CD4-positive, alpha-beta T cell treated with Interleukin-12 subunit alpha and Interleukin-12 subunit beta, for 1 hour (primary cell): ENCODE data around the gene GPER1.
A peak's percentile ranks its signal among the peaks of the same experiment; 100 is the strongest.

Experiments
- DNase-seq: peaks from one replicate; pipeline ENCODE4 v3.0.0-alpha.2; 2020

The GPER1 gene

GRCh38 chr7:1091644-1092027, 3.7 kb downstream of the GPER1 start:
- no peak for DNase-seq

DNA sequence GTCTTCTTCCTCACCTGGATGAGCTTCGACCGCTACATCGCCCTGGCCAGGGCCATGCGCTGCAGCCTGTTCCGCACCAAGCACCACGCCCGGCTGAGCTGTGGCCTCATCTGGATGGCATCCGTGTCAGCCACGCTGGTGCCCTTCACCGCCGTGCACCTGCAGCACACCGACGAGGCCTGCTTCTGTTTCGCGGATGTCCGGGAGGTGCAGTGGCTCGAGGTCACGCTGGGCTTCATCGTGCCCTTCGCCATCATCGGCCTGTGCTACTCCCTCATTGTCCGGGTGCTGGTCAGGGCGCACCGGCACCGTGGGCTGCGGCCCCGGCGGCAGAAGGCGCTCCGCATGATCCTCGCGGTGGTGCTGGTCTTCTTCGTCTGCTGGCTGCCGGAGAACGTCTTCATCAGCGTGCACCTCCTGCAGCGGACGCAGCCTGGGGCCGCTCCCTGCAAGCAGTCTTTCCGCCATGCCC, 4.3 kb downstream of the GPER1 start:
- DNase-seq: no peak

- no peak for DNase-seq
These were observed 5.0 kb downstream of the GPER1 start for GRCh38 chr7:1092806-1093501.

DNA sequence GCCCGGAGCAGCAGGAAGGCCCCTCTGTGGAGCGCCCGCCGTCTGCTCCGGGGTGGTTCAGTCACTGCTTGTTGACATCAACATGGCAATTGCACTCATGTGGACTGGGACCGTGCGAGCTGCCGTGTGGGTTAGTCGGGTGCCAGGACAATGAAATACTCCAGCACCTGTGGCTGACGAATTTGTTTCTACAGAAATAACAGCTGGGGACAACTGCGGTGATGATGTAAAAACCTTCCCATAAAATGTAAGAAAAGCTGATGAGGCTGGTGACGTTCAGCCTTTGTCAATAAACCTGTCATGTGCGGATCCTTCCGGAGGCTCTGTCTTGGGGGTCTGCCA, 5.6 kb downstream of the GPER1 start:
- DNase-seq: no peak

DNA sequence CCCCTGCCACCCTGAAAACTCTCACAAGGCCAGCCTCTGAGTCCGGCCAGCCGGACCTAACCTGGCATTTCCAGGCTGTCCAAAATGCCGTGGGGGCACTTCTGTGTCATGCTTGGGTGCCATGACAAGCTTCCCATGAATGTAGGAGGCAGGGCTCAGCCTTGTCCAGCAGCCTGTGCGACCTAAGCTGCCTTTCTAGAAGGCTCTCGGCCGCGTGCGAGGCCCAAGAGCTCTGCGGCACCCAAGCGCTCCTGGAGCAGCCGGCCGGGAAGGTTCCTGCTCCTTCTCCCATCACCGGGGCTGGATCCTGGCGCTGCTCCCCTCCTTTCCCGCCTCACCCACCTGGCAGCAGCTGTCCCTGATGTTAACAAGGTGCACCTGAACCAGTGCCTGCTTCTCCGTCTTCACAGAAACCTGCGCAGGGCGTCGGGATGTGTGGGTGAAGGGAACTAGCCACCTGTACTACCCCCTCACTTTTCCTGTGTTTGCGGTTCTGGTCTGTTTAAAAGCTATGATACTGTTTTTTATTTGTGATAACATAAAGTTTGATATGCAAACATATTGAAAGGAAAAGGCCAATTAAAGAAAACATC, 6.1 kb downstream of the GPER1 start:
- DNase-seq: no peak

GRCh38 chr7:1094870-1095269, 7.0 kb downstream of the GPER1 start:
- DNase-seq: no peak

- no peak for DNase-seq
These were observed 7.8 kb downstream of the GPER1 start for GRCh38 chr7:1095621-1096155.

DNA sequence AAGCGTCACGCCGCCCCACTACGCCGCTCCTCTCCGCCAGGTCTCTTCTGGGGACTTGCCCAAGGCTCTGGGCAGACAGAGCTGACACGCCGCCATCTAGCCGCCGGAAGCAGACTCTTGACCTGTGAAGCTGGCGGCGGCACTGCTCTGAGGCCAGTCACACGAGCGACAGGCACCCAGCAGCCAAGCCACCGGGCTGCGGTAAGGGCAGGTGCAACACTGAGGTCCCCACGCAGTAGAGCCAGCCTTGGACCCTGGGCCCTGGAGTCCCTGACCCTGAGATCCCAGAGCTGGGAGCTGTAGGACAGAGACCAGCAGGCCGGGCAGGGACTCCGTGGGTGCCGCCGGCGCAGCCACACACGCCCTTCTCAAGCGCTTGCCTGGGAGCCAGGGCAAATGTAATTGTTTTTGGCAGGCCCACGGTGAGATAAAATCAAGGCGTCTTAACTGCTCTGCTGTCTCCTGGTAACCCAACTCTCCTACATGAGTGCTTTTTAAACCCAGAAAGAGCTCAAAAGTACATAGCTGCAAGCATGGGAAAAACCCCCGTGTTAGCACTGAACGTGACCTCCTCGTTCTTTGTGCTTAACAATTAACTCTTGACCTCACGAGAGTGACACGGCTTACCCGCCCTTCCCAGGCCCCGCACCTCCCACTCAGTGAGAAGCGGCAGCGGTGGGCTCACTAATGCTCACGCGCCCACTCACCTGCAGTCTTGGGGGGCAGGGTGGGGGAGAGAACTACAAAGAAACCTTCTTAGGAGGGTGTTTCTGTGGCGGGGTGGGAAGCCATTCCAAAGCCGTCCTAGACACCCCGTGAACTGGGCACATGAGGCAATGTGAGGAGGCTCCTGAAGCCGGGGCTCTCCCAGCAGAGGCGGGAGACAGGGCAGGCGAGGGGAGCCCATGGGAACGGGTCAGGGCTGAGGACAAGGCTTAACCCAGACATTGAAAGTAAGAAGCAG, 8.5 kb downstream of the GPER1 start:
- no peak for DNase-seq

DNA sequence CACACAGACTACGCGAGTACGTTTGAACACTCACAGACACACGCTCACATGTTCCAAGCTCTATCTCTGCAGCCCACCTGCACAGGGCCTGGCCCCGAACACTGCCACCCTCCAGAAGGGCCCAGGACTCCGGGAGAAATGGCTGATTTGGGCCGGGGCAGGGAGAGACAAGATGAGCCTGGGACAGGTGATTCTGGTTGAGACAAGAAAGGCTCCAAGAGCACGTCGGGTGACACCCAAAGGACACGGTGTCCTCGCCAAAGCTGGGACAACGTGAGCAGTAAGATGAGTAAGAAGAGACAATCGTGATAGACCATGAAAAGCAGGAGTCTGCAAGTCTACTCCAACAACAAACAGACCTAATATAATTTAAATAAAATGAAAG, 9.2 kb downstream of the GPER1 start:
- no peak for DNase-seq

GRCh38 chr7:1098243-1099153, 10.6 kb downstream of the GPER1 start:
- no peak for DNase-seq

DNA sequence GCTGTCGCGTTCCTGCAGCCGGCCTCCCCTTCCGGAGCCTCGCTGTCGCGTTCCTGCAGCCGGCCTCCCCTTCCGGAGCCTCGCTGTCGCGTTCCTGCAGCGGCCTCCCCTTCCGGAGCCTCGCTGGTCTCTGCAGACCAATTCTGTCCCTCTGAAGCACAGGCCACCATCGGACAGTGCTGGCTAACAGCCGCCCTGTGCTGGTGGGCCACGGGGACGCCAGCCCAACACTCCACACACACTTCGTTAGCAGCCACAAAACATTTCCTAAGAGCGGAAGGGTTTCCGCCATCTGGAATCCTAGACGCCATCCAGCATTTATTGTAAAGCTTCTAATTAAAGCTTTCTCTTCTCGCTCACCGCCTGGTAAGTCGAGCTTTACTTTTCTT, 11.2 kb downstream of the GPER1 start:
- no peak for DNase-seq

GRCh38 chr7:1099637-1100036, 11.7 kb downstream of the GPER1 start:
- no peak for DNase-seq

DNA sequence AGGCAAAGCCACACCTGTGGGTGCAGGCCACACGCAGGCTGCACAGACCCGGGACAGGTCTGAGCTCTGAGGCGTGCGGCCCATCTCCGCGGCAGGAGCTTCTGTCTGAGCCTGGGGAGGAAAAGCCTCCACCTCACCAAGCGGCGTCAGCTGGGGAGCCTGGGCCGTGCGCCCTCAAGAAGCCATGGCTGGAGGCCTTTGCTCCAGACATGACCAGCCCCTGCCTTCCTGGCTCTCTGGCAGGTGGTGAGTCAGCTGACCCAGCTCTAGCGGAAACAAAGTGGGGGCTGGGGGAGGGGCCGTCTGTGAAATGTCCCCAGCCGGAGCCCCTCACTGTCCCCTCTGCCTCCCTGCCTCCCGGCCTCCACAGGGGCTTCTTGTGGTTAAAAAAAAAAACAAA, 12.5 kb downstream of the GPER1 start:
- no peak for DNase-seq

- DNase-seq: no peak
These were observed 13.1 kb downstream of the GPER1 start for GRCh38 chr7:1100834-1101562.

- DNase-seq: no peak
These were observed 13.9 kb downstream of the GPER1 start for GRCh38 chr7:1101563-1102431.

DNA sequence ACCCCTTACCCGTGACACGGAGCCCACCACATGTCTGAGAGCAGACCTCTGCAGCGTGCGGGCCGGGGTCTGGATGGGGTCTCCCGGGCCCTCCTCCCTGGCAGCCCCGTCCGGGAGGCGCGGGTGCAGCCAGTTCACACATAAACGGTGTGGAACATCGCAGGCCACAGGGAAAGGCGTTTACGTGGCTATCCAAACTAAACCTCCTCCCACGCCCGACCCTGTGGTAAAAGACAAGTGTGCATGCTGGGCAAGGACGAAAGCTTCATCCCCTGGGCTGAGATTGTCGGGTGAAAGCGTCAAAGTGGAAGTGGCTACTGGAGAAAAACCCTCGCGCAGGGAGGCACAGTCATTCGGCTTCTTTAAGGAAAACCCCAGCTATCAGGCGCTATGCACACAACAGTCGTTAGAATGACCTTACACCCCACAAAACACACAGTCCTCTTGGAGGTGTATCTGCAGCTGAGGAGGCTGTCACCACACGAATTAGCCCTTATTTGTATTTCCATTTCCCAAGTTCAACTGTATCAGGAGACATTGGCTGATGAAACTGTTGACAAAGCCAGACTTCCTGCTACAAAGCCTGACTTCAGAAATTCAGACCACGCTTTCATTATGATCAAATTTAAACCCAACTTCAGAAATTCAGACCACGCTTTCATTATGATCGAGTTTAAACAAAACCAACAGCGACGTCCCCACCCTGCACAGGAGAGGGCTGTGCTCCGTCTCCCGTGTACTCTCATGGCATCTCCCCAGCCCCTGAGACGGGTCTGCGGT, 15.3 kb downstream of the GPER1 start:
- DNase-seq: peak; percentile 8

DNA sequence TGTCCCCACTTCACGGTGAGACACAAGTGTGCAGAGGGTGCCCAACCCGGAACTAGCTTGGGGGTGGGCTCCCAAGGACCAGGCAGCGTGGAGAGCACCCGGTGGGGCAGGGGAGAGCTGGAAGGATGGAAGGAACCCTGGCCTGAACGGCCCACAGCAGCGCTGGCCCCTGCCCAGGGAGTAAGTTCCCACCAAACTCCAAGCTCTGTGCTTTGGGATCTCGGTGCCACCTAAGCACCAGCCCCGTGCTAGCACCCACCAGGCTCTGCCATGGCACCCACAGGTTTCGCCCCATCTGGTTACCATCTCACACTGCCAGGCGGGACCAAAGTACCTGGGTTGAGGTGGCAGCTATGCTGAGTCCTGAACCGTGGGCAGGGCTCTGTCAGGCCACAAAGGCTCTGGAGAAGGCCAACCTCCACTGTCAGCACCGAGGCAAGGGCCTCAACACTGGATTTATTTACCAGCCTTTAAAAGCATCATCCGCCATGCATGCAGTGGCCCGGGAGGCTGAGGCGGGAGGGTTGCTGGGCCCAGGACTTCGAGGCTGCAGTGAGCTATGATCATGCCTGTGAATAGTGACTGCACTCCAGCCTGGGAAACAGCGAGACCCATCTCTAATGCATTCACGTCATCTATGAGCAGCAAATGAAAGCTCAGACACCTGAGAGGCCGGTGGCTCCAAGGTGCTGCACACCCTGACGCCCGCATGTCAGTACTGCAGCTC, 16.0 kb downstream of the GPER1 start:
- DNase-seq: no peak

DNA sequence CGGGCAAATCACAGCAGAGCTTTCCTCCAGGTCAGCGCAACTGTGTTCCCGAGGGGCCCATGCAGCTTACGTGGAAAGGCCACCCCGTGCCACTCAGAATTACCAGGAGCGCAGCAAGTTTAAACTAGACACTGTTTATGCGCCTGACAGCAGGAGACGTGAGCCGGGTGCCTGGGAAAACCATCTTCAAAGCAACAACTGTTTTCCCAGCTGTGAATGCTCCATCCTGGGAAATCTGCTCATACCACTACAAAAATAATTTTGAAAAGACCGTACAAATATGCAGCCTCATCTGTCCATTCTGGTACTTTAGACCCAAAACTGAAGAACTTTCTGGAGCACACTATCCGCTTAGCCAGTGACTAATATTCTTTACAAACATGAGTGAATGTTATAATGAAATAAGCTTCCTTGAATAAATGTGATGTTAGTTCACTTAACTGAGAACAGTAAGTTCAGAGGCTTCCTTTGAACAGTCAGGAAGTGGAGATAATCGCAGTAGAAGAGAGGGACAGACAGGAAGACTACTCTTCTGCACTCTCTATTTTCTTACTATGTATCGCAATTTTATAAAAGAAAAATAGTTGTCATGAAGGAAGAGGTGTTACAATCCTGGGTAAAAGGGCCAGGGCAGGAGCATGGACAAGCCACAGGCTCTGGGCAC, 16.7 kb downstream of the GPER1 start:
- no peak for DNase-seq

GRCh38 chr7:1105189-1105588, 17.3 kb downstream of the GPER1 start:
- DNase-seq: no peak
